GM10266 (cell line): Measurements from ENCODE around the gene POP7.
"Not testable (repeated sequence)": the region's sequence is repeated elsewhere in the genome, so short reads cannot be mapped to it uniquely, and the experiment has no call there.

Experiments
- DNase-seq: peaks from one replicate; pipeline ENCODE4 v3.0.0; 2012; ENCODE audit errors: extremely low spot score
- TF ChIP-seq, protein P1 (sequence below): IDR thresholded peaks from 2 replicates; pipeline ENCODE4 v1.5.1; 2012; ENCODE audit warnings: mild to moderate bottlenecking, low read depth; ENCODE audit not compliant: control insufficient read depth, insufficient read depth; ENCODE audit errors: missing control alignments

The POP7 gene

DNA sequence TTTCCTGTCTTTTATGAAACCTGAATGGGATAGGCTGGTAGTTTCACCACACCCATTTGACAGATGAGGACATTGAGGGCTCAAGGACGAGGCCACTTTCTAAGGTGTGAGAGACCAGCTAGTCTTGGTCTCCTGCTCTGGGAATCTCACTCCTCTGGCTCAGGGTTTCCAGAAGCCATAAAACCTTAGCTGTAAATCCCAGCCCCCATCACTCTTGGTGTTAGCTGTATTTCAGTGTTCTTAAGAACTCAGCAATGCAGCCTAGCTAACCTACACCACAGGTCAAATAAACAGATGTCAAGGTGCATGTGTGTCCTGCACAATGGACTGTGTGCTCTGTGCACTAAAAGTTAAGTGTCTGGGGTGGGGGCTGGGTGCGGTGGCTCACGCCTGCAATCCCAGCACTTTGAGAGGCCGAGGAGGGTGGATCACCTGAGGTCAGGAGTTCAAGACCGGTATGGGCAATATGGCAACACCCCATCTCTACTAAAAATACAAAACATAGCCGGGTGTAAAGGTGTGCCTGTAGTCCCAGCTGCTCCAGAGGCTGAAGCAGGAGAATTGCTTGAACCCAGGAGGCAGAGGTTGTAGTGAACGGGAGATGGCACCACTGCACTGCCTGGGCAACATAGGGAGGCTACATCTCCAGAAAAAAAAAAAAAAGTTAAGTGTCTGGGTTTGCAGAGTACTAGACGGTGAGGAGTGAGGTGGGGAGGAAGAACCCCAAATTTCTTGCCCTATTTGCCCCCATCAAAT is 13.8 kb downstream of the POP7 start:
- DNase-seq: no peak
- TF ChIP-seq, protein P1, sequence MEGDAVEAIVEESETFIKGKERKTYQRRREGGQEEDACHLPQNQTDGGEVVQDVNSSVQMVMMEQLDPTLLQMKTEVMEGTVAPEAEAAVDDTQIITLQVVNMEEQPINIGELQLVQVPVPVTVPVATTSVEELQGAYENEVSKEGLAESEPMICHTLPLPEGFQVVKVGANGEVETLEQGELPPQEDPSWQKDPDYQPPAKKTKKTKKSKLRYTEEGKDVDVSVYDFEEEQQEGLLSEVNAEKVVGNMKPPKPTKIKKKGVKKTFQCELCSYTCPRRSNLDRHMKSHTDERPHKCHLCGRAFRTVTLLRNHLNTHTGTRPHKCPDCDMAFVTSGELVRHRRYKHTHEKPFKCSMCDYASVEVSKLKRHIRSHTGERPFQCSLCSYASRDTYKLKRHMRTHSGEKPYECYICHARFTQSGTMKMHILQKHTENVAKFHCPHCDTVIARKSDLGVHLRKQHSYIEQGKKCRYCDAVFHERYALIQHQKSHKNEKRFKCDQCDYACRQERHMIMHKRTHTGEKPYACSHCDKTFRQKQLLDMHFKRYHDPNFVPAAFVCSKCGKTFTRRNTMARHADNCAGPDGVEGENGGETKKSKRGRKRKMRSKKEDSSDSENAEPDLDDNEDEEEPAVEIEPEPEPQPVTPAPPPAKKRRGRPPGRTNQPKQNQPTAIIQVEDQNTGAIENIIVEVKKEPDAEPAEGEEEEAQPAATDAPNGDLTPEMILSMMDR: no peak

DNA sequence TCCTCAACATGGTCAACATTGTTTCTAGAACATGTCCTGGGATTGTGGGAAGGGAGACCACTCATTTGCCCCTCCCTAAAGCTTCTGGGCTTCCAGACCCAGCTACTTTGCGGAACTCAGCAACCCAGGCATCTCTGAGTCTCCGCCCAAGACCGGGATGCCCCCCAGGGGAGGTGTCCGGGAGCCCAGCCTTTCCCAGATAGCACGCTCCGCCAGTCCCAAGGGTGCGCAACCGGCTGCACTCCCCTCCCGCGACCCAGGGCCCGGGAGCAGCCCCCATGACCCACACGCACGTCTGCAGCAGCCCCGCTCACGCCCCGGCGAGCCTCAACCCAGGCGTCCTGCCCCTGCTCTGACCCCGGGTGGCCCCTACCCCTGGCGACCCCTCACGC is 14.4 kb downstream of the POP7 start, which contains the start of gene EPO:
TSS of gene EPO (plus strand) at position 190 of the 392 bp plus-strand sequence. CDS start 513 bp downstream, outside the sequence.
- TF ChIP-seq, protein P1: no peak
- DNase-seq: no peak

DNA sequence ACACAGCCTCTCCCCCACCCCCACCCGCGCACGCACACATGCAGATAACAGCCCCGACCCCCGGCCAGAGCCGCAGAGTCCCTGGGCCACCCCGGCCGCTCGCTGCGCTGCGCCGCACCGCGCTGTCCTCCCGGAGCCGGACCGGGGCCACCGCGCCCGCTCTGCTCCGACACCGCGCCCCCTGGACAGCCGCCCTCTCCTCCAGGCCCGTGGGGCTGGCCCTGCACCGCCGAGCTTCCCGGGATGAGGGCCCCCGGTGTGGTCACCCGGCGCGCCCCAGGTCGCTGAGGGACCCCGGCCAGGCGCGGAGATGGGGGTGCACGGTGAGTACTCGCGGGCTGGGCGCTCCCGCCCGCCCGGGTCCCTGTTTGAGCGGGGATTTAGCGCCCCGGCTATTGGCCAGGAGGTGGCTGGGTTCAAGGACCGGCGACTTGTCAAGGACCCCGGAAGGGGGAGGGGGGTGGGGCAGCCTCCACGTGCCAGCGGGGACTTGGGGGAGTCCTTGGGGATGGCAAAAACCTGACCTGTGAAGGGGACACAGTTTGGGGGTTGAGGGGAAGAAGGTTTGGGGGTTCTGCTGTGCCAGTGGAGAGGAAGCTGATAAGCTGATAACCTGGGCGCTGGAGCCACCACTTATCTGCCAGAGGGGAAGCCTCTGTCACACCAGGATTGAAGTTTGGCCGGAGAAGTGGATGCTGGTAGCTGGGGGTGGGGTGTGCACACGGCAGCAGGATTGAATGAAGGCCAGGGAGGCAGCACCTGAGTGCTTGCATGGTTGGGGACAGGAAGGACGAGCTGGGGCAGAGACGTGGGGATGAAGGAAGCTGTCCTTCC is 15.0 kb downstream of the POP7 start:
- TF ChIP-seq, protein P1: no peak
- no peak for DNase-seq

DNA sequence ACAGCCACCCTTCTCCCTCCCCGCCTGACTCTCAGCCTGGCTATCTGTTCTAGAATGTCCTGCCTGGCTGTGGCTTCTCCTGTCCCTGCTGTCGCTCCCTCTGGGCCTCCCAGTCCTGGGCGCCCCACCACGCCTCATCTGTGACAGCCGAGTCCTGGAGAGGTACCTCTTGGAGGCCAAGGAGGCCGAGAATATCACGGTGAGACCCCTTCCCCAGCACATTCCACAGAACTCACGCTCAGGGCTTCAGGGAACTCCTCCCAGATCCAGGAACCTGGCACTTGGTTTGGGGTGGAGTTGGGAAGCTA is 15.5 kb downstream of the POP7 start:
- TF ChIP-seq, protein P1: no peak
- no peak for DNase-seq

DNA sequence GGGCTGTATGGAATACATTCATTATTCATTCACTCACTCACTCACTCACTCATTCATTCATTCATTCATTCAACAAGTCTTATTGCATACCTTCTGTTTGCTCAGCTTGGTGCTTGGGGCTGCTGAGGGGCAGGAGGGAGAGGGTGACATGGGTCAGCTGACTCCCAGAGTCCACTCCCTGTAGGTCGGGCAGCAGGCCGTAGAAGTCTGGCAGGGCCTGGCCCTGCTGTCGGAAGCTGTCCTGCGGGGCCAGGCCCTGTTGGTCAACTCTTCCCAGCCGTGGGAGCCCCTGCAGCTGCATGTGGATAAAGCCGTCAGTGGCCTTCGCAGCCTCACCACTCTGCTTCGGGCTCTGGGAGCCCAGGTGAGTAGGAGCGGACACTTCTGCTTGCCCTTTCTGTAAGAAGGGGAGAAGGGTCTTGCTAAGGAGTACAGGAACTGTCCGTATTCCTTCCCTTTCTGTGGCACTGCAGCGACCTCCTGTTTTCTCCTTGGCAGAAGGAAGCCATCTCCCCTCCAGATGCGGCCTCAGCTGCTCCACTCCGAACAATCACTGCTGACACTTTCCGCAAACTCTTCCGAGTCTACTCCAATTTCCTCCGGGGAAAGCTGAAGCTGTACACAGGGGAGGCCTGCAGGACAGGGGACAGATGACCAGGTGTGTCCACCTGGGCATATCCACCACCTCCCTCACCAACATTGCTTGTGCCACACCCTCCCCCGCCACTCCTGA is 16.7 kb downstream of the POP7 start:
- no peak for DNase-seq
- TF ChIP-seq, protein P1: no peak

DNA sequence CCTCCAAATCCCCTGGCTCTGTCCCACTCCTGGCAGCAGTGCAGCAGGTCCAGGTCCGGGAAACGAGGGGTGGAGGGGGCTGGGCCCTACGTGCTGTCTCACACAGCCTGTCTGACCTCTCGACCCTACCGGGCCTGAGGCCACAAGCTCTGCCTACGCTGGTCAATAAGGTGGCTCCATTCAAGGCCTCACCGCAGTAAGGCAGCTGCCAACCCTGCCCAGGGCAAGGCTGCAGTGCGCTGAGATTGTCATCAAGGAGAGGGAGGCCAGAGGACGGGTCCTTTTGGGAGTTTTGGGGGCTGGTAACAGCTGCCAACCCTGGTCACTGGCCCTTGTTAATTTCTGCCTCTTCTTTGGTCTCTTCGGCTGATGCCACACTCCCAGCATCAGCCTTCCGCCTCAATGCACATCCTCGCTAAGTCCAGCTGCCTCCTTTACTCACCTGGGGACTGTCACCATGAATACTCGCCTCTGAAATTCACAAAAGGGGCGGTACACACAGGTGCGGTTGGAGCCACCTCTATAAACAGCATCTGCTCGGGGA is 17.9 kb downstream of the POP7 start:
- TF ChIP-seq, protein P1: no peak
- DNase-seq: no peak

DNA sequence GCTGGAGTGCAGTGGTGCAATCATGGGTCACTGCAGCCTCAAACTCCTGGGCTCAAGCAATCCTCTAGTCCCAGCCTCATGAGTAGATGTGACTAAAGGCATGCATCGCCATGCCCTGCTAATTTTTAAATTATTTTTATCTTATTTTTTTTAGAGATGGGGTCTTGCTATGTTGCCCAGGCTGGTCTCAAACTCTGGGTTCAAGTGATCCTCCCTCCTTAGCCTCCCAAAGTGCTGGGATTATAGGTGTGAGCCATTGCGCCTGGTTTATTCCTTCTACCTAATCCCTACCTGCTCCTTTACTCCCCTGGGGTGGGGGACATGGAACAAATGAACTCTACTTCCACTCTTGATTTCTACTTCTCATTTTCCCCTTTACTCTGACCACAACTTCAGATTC is 18.4 kb downstream of the POP7 start:
- DNase-seq: not testable (repeated sequence)
